NCI-H2081 treated with DMSO at 0.1 percent for 48 hours (cell line): Measurements from ENCODE around the gene ERG.

Source experiments
- DNase-seq: peaks from one replicate; lab custom pipeline; 2025; lab: John Stamatoyannopoulos, UW

ERG gene

GRCh38 chr21:38330666-38331065, 167.6 kb downstream of the ERG start:
- no peak for DNase-seq
